H1 (cell line): ENCODE data around the gene ST3GAL3. TPM values are rescaled to one million over a fixed set of nuclear protein-coding genes. Genes with fewer than 3 reads are reported as not detected.
"Not testable (repeated sequence)": the region's sequence is repeated elsewhere in the genome, so short reads cannot be mapped to it uniquely, and the experiment has no call there.

Source experiments
- CTCF ChIA-PET: fragments of 300-600 bp; sonication (Branson Sonifier 250); formaldehyde crosslinking; loops from one replicate; lab custom pipeline; 2021; ENCODE audit not compliant: partially characterized antibody; lab: Charles Lee
- POLR2A ChIA-PET: fragments of 300-600 bp; sonication (Branson Sonifier 250); formaldehyde crosslinking; loops from one replicate; lab custom pipeline; 2021; ENCODE audit warnings: inconsistent platforms; ENCODE audit not compliant: partially characterized antibody; lab: Charles Lee
- DNase-seq, 2 experiments: peaks; one replicate each; pipeline versions ENCODE4 v3.0.0 to v3.0.0-alpha.2; 2010 to 2022; ENCODE audit warnings: low spot score in 2 of 2, low read depth in 1 of 2, mixed read lengths in 1 of 2
- FAIRE-seq: peaks from 2 replicates; lab custom pipeline; 2011; peaks lifted over from hg19 to GRCh38; lab: Jason Lieb, UNC
- H2AFZ ChIP-seq: 2 replicates; pipeline ENCODE4 v1.8.1; 2012; ENCODE audit warnings: low read length, inconsistent platforms
- H2AK5ac ChIP-seq: 2 replicates; pipeline ENCODE4 v1.6.1; 2013; ENCODE audit warnings: low read depth, low read length
- H2BK120ac ChIP-seq: replicated peaks from 2 replicates; pipeline ENCODE3; 2013; ENCODE audit warnings: low read depth, low read length, inconsistent platforms
- H2BK12ac ChIP-seq: 2 replicates; pipeline ENCODE4 v1.6.1; 2013; ENCODE audit warnings: low read depth, low read length
- H2BK15ac ChIP-seq: 2 replicates; pipeline ENCODE4 v1.6.1; 2013; ENCODE audit warnings: low read length
- H2BK20ac ChIP-seq: 2 replicates; pipeline ENCODE4 v1.6.1; 2013; ENCODE audit warnings: low read length
- H2BK5ac ChIP-seq: 2 replicates; pipeline ENCODE4 v1.6.1; 2013; ENCODE audit warnings: low read depth, low read length
- H3K14ac ChIP-seq: 2 replicates; pipeline ENCODE4 v1.6.1; 2013; ENCODE audit warnings: inconsistent platforms; ENCODE audit not compliant: insufficient read length
- H3K18ac ChIP-seq: 2 replicates; pipeline ENCODE4 v1.6.1; 2013; ENCODE audit warnings: low read length; ENCODE audit errors: extremely low read depth
- H3K23ac ChIP-seq: 2 replicates; pipeline ENCODE4 v1.6.1; 2013; ENCODE audit warnings: inconsistent platforms; ENCODE audit not compliant: insufficient read length
- H3K23me2 ChIP-seq: 2 replicates; pipeline ENCODE4 v1.6.1; 2013; ENCODE audit warnings: low read depth, low read length
- H3K27ac ChIP-seq: 2 replicates; pipeline ENCODE4 v1.6.1; 2011; ENCODE audit warnings: low read depth, low read length, inconsistent platforms
- H3K27me3 ChIP-seq, 4 experiments: replicated peaks in 1 of 4; 1 replicate in 1 of 4; 2 replicates in 3 of 4; pipeline versions ENCODE4 v1.6.1 to v1.8.1; 2011 to 2013; ENCODE audit warnings: low read length in 3 of 4, mild to moderate bottlenecking in 3 of 4, inconsistent platforms in 2 of 4, mixed read lengths in 2 of 4, moderate library complexity in 1 of 4; ENCODE audit not compliant: control insufficient read depth in 3 of 4, insufficient read depth in 3 of 4; ENCODE audit errors: extremely low read depth in 1 of 4
- H3K36me3 ChIP-seq, 4 experiments: 2 replicates each; pipeline versions ENCODE4 v1.6.1 to v1.8.1; 2011 to 2013; ENCODE audit warnings: mild to moderate bottlenecking in 4 of 4, low read length in 3 of 4, moderate library complexity in 2 of 4, control low read depth in 1 of 4, inconsistent platforms in 1 of 4; ENCODE audit not compliant: insufficient read depth in 4 of 4, control insufficient read depth in 2 of 4
- H3K4ac ChIP-seq: replicated peaks from 2 replicates; pipeline ENCODE3; 2013; ENCODE audit warnings: low read length, low read depth, mixed read lengths, inconsistent platforms; ENCODE audit not compliant: insufficient read length
- H3K4me1 ChIP-seq, 4 experiments: replicated peaks in 1 of 4; 1 replicate in 1 of 4; 2 replicates in 3 of 4; pipeline versions ENCODE4 v1.6.1 to v1.8.1; 2011 to 2013; ENCODE audit warnings: low read length in 3 of 4, inconsistent platforms in 2 of 4, mixed read lengths in 1 of 4; ENCODE audit not compliant: insufficient read depth in 4 of 4, control insufficient read depth in 3 of 4
- H3K4me2 ChIP-seq, 2 experiments: 2 replicates each; pipeline versions ENCODE4 v1.6.1 to v1.8.1; 2011 to 2013; ENCODE audit warnings: low read depth in 2 of 2, low read length in 2 of 2, control low read depth in 1 of 2, inconsistent platforms in 1 of 2, mild to moderate bottlenecking in 1 of 2; ENCODE audit not compliant: insufficient read depth in 1 of 2
- H3K4me3 ChIP-seq, 4 experiments: fragments of 200-600, 300-600 bp in 1 of 4; sonication (generic), shearing (Covaris generic), sonication (Bioruptor Twin) in 1 of 4; 2 replicates each; pipeline versions ENCODE4 v1.5.1 to v1.8.1; 2011 to 2016; ENCODE audit warnings: low read length in 4 of 4, low read depth in 3 of 4, control low read depth in 2 of 4, inconsistent platforms in 2 of 4, mild to moderate bottlenecking in 2 of 4, mixed read lengths in 1 of 4, moderate library complexity in 1 of 4; ENCODE audit not compliant: insufficient read depth in 2 of 4; ENCODE audit errors: extremely low read depth in 1 of 4
- H3K56ac ChIP-seq: replicated peaks from 2 replicates; pipeline ENCODE3; 2013; ENCODE audit warnings: low read depth, mild to moderate bottlenecking, mixed read lengths, low read length, inconsistent platforms; ENCODE audit not compliant: insufficient read length
- H3K79me1 ChIP-seq: 2 replicates; pipeline ENCODE4 v1.6.1; 2013; ENCODE audit warnings: low read depth, low read length, control low read depth
- H3K79me2 ChIP-seq, 2 experiments: 2 replicates each; pipeline versions ENCODE4 v1.6.1 to v1.8.1; 2012 to 2013; ENCODE audit warnings: low read length in 2 of 2, mild to moderate bottlenecking in 2 of 2, inconsistent platforms in 1 of 2; ENCODE audit not compliant: insufficient read depth in 2 of 2, control insufficient read depth in 1 of 2
- H3K9ac ChIP-seq, 4 experiments: replicated peaks in 1 of 4; 1 replicate in 1 of 4; 2 replicates in 3 of 4; pipeline versions ENCODE4 v1.6.1 to v1.8.1; 2011 to 2013; ENCODE audit warnings: low read depth in 3 of 4, low read length in 3 of 4, control low read depth in 2 of 4, mild to moderate bottlenecking in 2 of 4, moderate library complexity in 2 of 4, inconsistent platforms in 1 of 4; ENCODE audit errors: extremely low read depth in 1 of 4
- H3K9me3 ChIP-seq, 2 experiments: 2 replicates each; pipeline versions ENCODE4 v1.6.1 to v1.8.1; 2012 to 2013; ENCODE audit warnings: mild to moderate bottlenecking in 2 of 2, moderate library complexity in 2 of 2, control low read depth in 1 of 2, inconsistent platforms in 1 of 2, low read depth in 1 of 2, low read length in 1 of 2, mixed read lengths in 1 of 2; ENCODE audit not compliant: insufficient read depth in 2 of 2
- H4K20me1 ChIP-seq, 2 experiments: replicated peaks in 1 of 2; 2 replicates each; pipeline versions ENCODE3 to v1.8.1; 2011 to 2013; ENCODE audit warnings: inconsistent platforms in 2 of 2, low read length in 2 of 2, mild to moderate bottlenecking in 1 of 2; ENCODE audit not compliant: insufficient read depth in 2 of 2, control insufficient read depth in 1 of 2
- H4K5ac ChIP-seq: 2 replicates; pipeline ENCODE4 v1.6.1; 2013; ENCODE audit warnings: low read length, low read depth, mixed read lengths, inconsistent platforms; ENCODE audit not compliant: insufficient read length
- H4K8ac ChIP-seq: 2 replicates; pipeline ENCODE4 v1.8.0; 2013; ENCODE audit warnings: mild to moderate bottlenecking, moderate library complexity, low read length, inconsistent platforms; ENCODE audit not compliant: insufficient read depth; ENCODE audit errors: extremely low read depth
- H4K91ac ChIP-seq: replicated peaks from 2 replicates; pipeline ENCODE3; 2013; ENCODE audit warnings: low read length, mixed read lengths, inconsistent platforms; ENCODE audit not compliant: insufficient read length
- WGBS, 2 experiments: shearing (Covaris generic) in 1 of 2; methylation state at CpG; one replicate each; pipeline versions ENCODE4 v1.1.6 to v1.1.7; 2013 to 2015; ENCODE audit warnings: low lambda C conversion rate in 2 of 2, mixed read lengths in 2 of 2, inconsistent platforms in 1 of 2, low coverage in 1 of 2, missing lambda C conversion rate in 1 of 2; ENCODE audit not compliant: insufficient replicate concordance in 2 of 2, insufficient coverage in 1 of 2, insufficient read length in 1 of 2; ENCODE audit errors: extremely low coverage in 1 of 2, missing lambda C conversion rate in 1 of 2; 5-methylcytosine and 5-hydroxymethylcytosine counted together
- polyA plus RNA-seq, 7 experiments: library from polyadenylated mRNA; depleted of rRNA in 3 of 7; stranded (reverse) in 5 of 7; unstranded in 2 of 7; fragments of >200 nt in 5 of 7; fragments of 200-250 nt in 2 of 7; gene quantifications; 1 replicate in 5 of 7; 2 replicates in 1 of 7; 4 replicates in 1 of 7; pipeline versions ENCODE4 v1.2.1 to v1.2.3, GENCODE V29; 2011 to 2013; ENCODE audit warnings: missing spikeins in 2 of 7, mixed read lengths in 2 of 7
- total RNA-seq: library from RNA; stranded (reverse); fragmentation: NEBNext Ultra II Directional; extraction: Animal tissue kit (Norgen Biotek cat#: 25700); gene quantifications from 2 replicates; pipeline ENCODE4 v1.2.1, GENCODE V29; 2021

Gene ST3GAL3
- total and polyA plus RNA-seq, 2 of the 8 experiments (the other 6 are each of a cell fraction or from before 2014, with no cell fraction given): 6.8 to 7.0 TPM

DNA sequence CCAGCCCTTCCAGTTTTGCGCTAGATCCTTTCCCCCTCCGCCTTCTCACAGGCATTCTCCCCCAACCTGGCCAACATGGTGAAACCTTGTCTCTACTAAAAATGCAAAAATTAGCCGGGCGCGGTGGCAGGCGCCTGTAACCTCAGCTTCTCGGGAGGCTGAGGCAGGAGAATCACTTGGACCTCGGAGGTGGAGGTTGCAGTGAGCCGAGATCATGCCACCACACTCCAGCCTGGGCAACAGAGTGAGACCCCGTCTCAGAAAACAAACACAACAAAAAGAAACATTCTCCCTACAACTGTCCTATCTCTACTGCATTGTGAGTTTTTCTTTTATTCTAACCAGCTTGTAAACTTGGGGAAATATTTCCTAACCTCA is 126.6 kb downstream of the ST3GAL3 start:
- CTCF ChIA-PET: interaction anchor here (1.2 kb wide), 1 partner anchor 23 kb away, joined by 3 read pairs; no protein-coding TSS in a partner anchor
- H3K4ac ChIP-seq, H3K36me3 ChIP-seq, H2AFZ ChIP-seq, DNase-seq, H3K9ac ChIP-seq, H3K23me2 ChIP-seq, H2BK15ac ChIP-seq, H2BK5ac ChIP-seq, H3K79me1 ChIP-seq, FAIRE-seq, H3K56ac ChIP-seq, H3K9me3 ChIP-seq, H4K8ac ChIP-seq, H3K18ac ChIP-seq, H4K5ac ChIP-seq, H3K27me3 ChIP-seq, H3K23ac ChIP-seq, H3K14ac ChIP-seq, H3K4me3 ChIP-seq, H3K27ac ChIP-seq, H3K4me2 ChIP-seq, H4K20me1 ChIP-seq, H2BK120ac ChIP-seq, H2BK20ac ChIP-seq, H3K79me2 ChIP-seq, H2AK5ac ChIP-seq: not testable (repeated sequence)
- peak overlapping the region; percentile 38 for H4K91ac ChIP-seq
- H3K4me1 ChIP-seq: peaks cover 5 to 22% (median 17%) of the 10 kb centered on the region in 4 experiments
- H2BK12ac ChIP-seq: 0 out of 2 replicates have a peak overlapping the region, but pooled peaks have one; percentile 64
- POLR2A ChIA-PET: interaction anchor here (1.0 kb wide), 1 partner anchor 76 kb away, joined by 3 read pairs; no protein-coding TSS in a partner anchor
- 85% methylated on average over 10 of the region's 10 CpGs; no CpG with 5 or more reads in 1 of the 2 experiments for WGBS, 2 experiments
